ENCODE measurements around the gene C15orf39. TPM values are rescaled to one million over a fixed set of nuclear protein-coding genes. Genes with fewer than 3 reads are reported as not detected.

Gene C15orf39
- polyA plus RNA-seq, 3 donors: 8.9 to 80.7 (median 18.2) TPM

DNA sequence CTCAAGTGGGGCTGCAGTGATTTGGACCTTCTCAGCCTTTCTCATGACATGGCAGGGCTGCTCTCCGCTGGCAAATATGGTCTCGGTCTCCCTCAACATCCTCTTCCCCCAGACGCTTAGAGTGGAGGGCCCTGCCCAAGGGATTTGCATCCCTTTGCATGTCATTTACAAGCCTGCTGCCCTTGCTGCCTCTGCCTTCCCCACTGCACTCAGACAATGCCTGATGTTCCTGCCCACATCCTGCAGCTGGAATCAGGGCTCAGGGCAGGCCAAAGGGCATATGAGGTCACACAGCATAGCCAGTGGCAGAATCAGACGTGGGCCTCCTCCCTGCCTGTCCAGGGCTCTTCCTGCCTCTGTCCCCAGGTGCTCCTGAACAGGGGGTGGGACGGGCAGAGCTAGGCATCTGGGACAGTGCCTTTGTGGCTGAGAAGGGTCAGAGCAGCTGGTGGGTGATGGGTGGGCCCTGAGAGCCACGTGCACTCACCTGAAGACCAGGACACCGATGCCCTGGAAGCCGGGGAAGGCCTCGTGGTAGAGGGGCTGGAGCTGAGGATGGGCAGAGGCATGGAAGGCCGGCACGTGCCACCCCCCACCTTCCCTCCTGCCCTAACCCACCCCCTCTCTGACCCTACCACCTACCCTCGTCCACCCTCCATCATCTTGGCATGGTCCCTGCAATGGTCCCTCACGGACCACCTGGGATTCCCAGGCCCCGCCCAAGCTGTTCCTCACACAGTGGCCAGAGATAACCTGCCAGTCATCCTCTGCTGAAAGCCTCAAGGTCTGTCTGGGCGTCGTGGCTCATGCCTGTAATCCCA lies 29.1 kb downstream of the C15orf39 start:
- Mint-ChIP-seq H3K4me1 (no peaks in the 10 kb centered on the region), H3K4me3 (no peak overlapping the region), H3K27ac (no peak overlapping the region), H3K36me3 (no peaks in the 10 kb centered on the region), H3K27me3 (ENCODE audit: low read depth in 3 of 3) (peaks cover 12 to 22% (median 13%) of the 10 kb centered on the region in 3 donors), H3K9me3 (peaks cover 0 to 3% (median 0%) of the 10 kb centered on the region in 7 donors)
- no peaks in the 10 kb centered on the region for H3K36me3 ChIP-seq (replicated peaks in 1 of 2; ENCODE audit: control insufficient read depth in 1 of 2, insufficient read depth in 2 of 2, low read length in 2 of 2)
- 83% methylated on average over 11 of the region's 16 CpGs for WGBS (ENCODE audit: insufficient coverage)
- no peaks in the 10 kb centered on the region for H3K27me3 ChIP-seq (ENCODE audit: control insufficient read depth in 2 of 2, insufficient read depth in 2 of 2, low read length in 2 of 2)
- H3K9me3 ChIP-seq (replicated peaks in 1 of 2; ENCODE audit: control insufficient read depth in 1 of 2, insufficient read depth in 1 of 2, low read length in 2 of 2): no peaks in the 10 kb centered on the region
- intact Hi-C loops (cut with micrococcal nuclease): loop anchor here in 1 of 2 donors (10.0 kb wide), 1 partner anchor 74 kb away; no protein-coding TSS in a partner anchor
- TF ChIP-seq, protein P1, sequence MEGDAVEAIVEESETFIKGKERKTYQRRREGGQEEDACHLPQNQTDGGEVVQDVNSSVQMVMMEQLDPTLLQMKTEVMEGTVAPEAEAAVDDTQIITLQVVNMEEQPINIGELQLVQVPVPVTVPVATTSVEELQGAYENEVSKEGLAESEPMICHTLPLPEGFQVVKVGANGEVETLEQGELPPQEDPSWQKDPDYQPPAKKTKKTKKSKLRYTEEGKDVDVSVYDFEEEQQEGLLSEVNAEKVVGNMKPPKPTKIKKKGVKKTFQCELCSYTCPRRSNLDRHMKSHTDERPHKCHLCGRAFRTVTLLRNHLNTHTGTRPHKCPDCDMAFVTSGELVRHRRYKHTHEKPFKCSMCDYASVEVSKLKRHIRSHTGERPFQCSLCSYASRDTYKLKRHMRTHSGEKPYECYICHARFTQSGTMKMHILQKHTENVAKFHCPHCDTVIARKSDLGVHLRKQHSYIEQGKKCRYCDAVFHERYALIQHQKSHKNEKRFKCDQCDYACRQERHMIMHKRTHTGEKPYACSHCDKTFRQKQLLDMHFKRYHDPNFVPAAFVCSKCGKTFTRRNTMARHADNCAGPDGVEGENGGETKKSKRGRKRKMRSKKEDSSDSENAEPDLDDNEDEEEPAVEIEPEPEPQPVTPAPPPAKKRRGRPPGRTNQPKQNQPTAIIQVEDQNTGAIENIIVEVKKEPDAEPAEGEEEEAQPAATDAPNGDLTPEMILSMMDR (IDR thresholded peaks at IDR 0.05): no peak
- no peak overlapping the region for H3K4me3 ChIP-seq (replicated peaks in 1 of 3; ENCODE audit: low read depth in 2 of 3, low read length in 3 of 3)
- no peak overlapping the region for H2AFZ ChIP-seq (ENCODE audit: insufficient read depth, low read depth, low read length, poor library complexity, severe bottlenecking)
- DNase-seq: no peak
- H3K4me2 ChIP-seq (replicated peaks; ENCODE audit: extremely low read depth, low read length, poor library complexity, severe bottlenecking): no peak overlapping the region
- H3K4me1 ChIP-seq (ENCODE audit: control insufficient read depth in 1 of 2, insufficient read depth in 2 of 2, low read length in 2 of 2): no peaks in the 10 kb centered on the region
- no peak overlapping the region for H3K27ac ChIP-seq (ENCODE audit: low read depth in 1 of 2, low read length in 2 of 2)
- no peak overlapping the region for H3K9ac ChIP-seq (ENCODE audit: insufficient read depth, low read length, poor library complexity, severe bottlenecking)
- no peaks in the 10 kb centered on the region for H4K20me1 ChIP-seq (ENCODE audit: insufficient read depth, low read length)
- H3K79me2 ChIP-seq (ENCODE audit: insufficient read depth, low read length): no peaks in the 10 kb centered on the region

DNA sequence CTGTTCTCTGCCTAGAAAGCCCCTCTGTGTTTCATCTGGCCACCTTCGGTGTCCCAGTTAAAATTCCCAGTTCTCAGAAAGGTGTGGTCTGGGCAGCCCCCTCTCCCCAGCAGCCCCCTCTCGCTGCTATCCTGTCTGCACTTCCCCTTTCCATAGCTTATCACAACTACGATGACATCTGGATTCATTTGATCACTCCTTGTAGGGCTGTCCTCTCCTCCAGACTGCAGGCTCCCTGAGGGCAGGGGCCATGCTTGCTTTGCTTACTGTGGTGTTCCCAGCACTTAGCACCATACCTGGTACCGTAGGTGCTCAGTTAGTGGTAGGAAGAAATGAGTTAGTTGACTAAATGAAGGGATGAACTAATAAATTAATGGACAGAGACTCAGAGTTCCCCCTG lies 30.2 kb downstream of the C15orf39 start:
- intact Hi-C loops (cut with micrococcal nuclease): loop anchor here in 1 of 2 donors (10.0 kb wide), 1 partner anchor 73 kb away; no protein-coding TSS in a partner anchor
- Mint-ChIP-seq H3K4me1 (no peaks in the 10 kb centered on the region), H3K36me3 (no peaks in the 10 kb centered on the region), H3K27ac (peak overlapping the region in 1 of 7 donors; percentile 2), H3K9me3 (peaks cover 0 to 3% (median 0%) of the 10 kb centered on the region in 7 donors), H3K4me3 (peak overlapping the region in 1 of 2 donors; percentile 2), H3K27me3 (ENCODE audit: low read depth in 3 of 3) (peaks cover 12 to 16% (median 12%) of the 10 kb centered on the region in 3 donors)
- Histone ChIP-seq H3K27ac (ENCODE audit: low read depth in 1 of 2, low read length in 2 of 2) (no peak overlapping the region), H4K20me1 (ENCODE audit: insufficient read depth, low read length) (no peaks in the 10 kb centered on the region), H3K79me2 (ENCODE audit: insufficient read depth, low read length) (no peaks in the 10 kb centered on the region), H2AFZ (ENCODE audit: insufficient read depth, low read depth, low read length, poor library complexity, severe bottlenecking) (no peak overlapping the region), H3K36me3 (replicated peaks in 1 of 2; ENCODE audit: control insufficient read depth in 1 of 2, insufficient read depth in 2 of 2, low read length in 2 of 2) (no peaks in the 10 kb centered on the region), H3K27me3 (ENCODE audit: control insufficient read depth in 2 of 2, insufficient read depth in 2 of 2, low read length in 2 of 2) (no peaks in the 10 kb centered on the region), H3K4me1 (ENCODE audit: control insufficient read depth in 1 of 2, insufficient read depth in 2 of 2, low read length in 2 of 2) (no peaks in the 10 kb centered on the region), H3K4me2 (replicated peaks; ENCODE audit: extremely low read depth, low read length, poor library complexity, severe bottlenecking) (no peak overlapping the region), H3K9me3 (replicated peaks in 1 of 2; ENCODE audit: control insufficient read depth in 1 of 2, insufficient read depth in 1 of 2, low read length in 2 of 2) (no peaks in the 10 kb centered on the region), H3K9ac (ENCODE audit: insufficient read depth, low read length, poor library complexity, severe bottlenecking) (no peak overlapping the region), H3K4me3 (replicated peaks in 1 of 3; ENCODE audit: low read depth in 2 of 3, low read length in 3 of 3) (no peak overlapping the region)
- WGBS (ENCODE audit: insufficient coverage): 39% methylated on average over 2 of the region's 4 CpGs
- no peak for DNase-seq
- TF ChIP-seq, protein P1 (IDR thresholded peaks at IDR 0.05): no peak
